Measurements from ENCODE around the gene MOCS1. TPM values are rescaled to one million over a fixed set of nuclear protein-coding genes. Genes with fewer than 3 reads are reported as not detected.

Gene MOCS1
- total RNA-seq, 1 donor from 2014 or later = 15.9 TPM

DNA sequence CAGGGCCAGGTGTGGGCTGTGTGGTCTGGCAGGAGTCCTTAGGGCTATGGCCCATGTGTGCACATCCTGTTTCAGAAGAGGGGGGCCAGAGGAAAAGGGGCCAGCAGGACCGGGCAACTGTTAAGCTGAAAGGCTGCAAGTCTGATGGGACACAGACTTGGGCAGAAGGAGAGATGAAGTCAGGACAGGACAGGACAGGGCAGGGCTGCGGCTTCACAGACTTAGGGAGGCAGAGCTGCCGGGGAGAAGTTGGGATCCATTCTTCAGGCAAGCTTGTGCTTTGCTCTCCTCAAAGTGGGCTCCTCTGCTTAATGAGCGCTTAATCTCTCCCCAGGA lies 28.7 kb downstream of the MOCS1 start:
- no peaks in the 10 kb centered on the region for H3K27me3 Mint-ChIP-seq
- TF ChIP-seq, protein P1, sequence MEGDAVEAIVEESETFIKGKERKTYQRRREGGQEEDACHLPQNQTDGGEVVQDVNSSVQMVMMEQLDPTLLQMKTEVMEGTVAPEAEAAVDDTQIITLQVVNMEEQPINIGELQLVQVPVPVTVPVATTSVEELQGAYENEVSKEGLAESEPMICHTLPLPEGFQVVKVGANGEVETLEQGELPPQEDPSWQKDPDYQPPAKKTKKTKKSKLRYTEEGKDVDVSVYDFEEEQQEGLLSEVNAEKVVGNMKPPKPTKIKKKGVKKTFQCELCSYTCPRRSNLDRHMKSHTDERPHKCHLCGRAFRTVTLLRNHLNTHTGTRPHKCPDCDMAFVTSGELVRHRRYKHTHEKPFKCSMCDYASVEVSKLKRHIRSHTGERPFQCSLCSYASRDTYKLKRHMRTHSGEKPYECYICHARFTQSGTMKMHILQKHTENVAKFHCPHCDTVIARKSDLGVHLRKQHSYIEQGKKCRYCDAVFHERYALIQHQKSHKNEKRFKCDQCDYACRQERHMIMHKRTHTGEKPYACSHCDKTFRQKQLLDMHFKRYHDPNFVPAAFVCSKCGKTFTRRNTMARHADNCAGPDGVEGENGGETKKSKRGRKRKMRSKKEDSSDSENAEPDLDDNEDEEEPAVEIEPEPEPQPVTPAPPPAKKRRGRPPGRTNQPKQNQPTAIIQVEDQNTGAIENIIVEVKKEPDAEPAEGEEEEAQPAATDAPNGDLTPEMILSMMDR (IDR thresholded peaks at IDR 0.05; ENCODE audit: unreplicated experiment) = no peak
- H3K4me1 Mint-ChIP-seq (ENCODE audit: low read depth) = no peaks in the 10 kb centered on the region
- no peaks in the 10 kb centered on the region for H3K9me3 Mint-ChIP-seq (ENCODE audit: low read depth)
- H3K4me3 Mint-ChIP-seq (ENCODE audit: low read depth) = no peak overlapping the region
- DNase-seq (ENCODE audit: low spot score, unreplicated experiment) = no peak
- peaks cover 8% of the 10 kb centered on the region for H3K36me3 Mint-ChIP-seq (ENCODE audit: insufficient read depth)
- H3K27ac Mint-ChIP-seq = peak overlapping the region; percentile 45

DNA sequence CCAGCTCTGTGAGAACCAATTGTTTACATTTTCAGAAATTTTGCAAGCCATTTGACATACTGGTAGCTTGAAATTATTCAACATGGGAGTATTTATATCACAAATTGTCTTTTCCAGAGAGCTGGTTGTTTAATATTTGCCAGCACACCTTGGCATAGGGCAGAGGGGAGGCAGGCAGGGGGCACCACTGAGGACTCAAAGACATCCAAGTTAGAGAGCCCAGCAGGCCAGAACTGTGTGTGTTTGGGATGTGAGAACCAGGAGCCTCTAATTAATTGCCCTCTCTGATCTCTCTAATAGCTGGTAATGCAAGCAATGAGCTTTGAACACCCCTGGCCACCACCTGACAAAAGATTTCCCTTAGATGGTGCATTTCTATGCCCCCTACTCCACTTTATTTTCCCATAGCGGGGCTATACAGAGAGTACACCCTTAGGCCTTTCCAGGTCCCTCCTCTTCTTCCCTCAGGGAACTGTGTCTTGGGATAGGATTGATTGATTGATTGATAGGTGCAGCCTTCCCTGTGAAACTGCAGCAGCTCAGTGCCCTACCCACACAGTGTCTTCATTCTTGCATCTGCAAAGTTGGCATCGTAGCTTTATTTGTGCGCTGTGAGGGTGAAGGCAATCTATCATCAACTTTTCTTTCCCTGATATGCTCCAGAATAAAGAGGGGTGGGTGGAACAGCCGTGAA lies 29.2 kb downstream of the MOCS1 start:
- H3K27ac Mint-ChIP-seq = no peak overlapping the region
- no peak overlapping the region for H3K4me3 Mint-ChIP-seq (ENCODE audit: low read depth)
- no peaks in the 10 kb centered on the region for H3K27me3 Mint-ChIP-seq
- TF ChIP-seq, protein P1 (IDR thresholded peaks at IDR 0.05; ENCODE audit: unreplicated experiment) = no peak
- H3K4me1 Mint-ChIP-seq (ENCODE audit: low read depth) = no peaks in the 10 kb centered on the region
- no peaks in the 10 kb centered on the region for H3K9me3 Mint-ChIP-seq (ENCODE audit: low read depth)
- peaks cover 6% of the 10 kb centered on the region for H3K36me3 Mint-ChIP-seq (ENCODE audit: insufficient read depth)
- DNase-seq (ENCODE audit: low spot score, unreplicated experiment) = no peak

DNA sequence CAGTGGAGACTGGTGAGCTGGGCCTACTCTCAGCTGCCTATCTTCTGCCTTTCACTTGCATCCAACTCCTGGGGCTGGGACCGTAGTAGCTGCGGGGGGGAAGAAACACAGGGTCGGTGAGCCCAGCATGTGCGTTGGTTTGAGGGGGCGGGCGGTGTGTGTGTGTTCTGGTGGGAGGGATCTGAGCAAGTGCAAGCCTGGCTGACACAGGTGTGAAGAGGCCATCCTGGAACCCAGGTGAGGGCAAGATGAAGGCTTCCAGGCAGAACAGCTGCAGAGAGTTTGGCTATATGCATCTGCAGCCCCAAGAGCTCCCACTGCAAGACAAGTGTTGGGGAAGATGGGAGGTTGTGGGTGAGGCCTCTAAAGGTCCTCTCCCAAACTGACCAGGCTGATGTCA lies 30.6 kb downstream of the MOCS1 start:
- peaks cover 5% of the 10 kb centered on the region for H3K36me3 Mint-ChIP-seq (ENCODE audit: insufficient read depth)
- no peaks in the 10 kb centered on the region for H3K27me3 Mint-ChIP-seq
- H3K27ac Mint-ChIP-seq = no peak overlapping the region
- TF ChIP-seq, protein P1 (IDR thresholded peaks at IDR 0.05; ENCODE audit: unreplicated experiment) = no peak
- DNase-seq (ENCODE audit: low spot score, unreplicated experiment) = no peak
- H3K4me1 Mint-ChIP-seq (ENCODE audit: low read depth) = no peaks in the 10 kb centered on the region
- H3K9me3 Mint-ChIP-seq (ENCODE audit: low read depth) = no peaks in the 10 kb centered on the region
- H3K4me3 Mint-ChIP-seq (ENCODE audit: low read depth) = no peak overlapping the region

- no peak for DNase-seq (ENCODE audit: low spot score, unreplicated experiment)
- Mint-ChIP-seq H3K4me1 (ENCODE audit: low read depth) (no peaks in the 10 kb centered on the region), H3K9me3 (ENCODE audit: low read depth) (no peaks in the 10 kb centered on the region), H3K27ac (peak overlapping the region; percentile 50), H3K36me3 (ENCODE audit: insufficient read depth) (peaks cover 3% of the 10 kb centered on the region), H3K4me3 (ENCODE audit: low read depth) (no peak overlapping the region), H3K27me3 (no peaks in the 10 kb centered on the region)
- TF ChIP-seq, protein P1 (IDR thresholded peaks at IDR 0.05; ENCODE audit: unreplicated experiment) = no peak
Measured at GRCh38 chr6:39902786-39903465, 31.3 kb downstream of the MOCS1 start.

GRCh38 chr6:39902136-39902535 lies 32.1 kb downstream of the MOCS1 start:
- peaks cover 6% of the 10 kb centered on the region for H3K36me3 Mint-ChIP-seq (ENCODE audit: insufficient read depth)
- no peak overlapping the region for H3K27ac Mint-ChIP-seq
- no peaks in the 10 kb centered on the region for H3K4me1 Mint-ChIP-seq (ENCODE audit: low read depth)
- H3K4me3 Mint-ChIP-seq (ENCODE audit: low read depth) = no peak overlapping the region
- H3K27me3 Mint-ChIP-seq = peaks cover 3% of the 10 kb centered on the region
- no peaks in the 10 kb centered on the region for H3K9me3 Mint-ChIP-seq (ENCODE audit: low read depth)
- DNase-seq (ENCODE audit: low spot score, unreplicated experiment) = no peak
- TF ChIP-seq, protein P1 (IDR thresholded peaks at IDR 0.05; ENCODE audit: unreplicated experiment) = no peak
